ENCODE measurements around the gene CLSTN2.

The CLSTN2 gene

GRCh38 chr3:140532793-140533330, 597.9 kb downstream of the CLSTN2 start:
- ChIA-PET CTCF (no interaction called here), POLR2A (no interaction called here)
- no peak for DNase-seq (ENCODE audit: extremely low spot score)
- no peak for TF ChIP-seq L3MBTL2 (conservative IDR thresholded peaks at IDR 0.05)
- TF ChIP-seq ELF4 (IDR thresholded peaks at IDR 0.05): no peak
- no peak for TF ChIP-seq FOXM1 (IDR thresholded peaks at IDR 0.05; ENCODE audit: borderline replicate concordance)
- TF ChIP-seq ARNT (IDR thresholded peaks at IDR 0.05): no peak
- TF ChIP-seq TARDBP (IDR thresholded peaks at IDR 0.05): no peak
- no peak for TF ChIP-seq FOXA1 (IDR thresholded peaks at IDR 0.05)
- TF ChIP-seq NFRKB (IDR thresholded peaks at IDR 0.05): no peak
- no peak for TF ChIP-seq FOXK2 (IDR thresholded peaks at IDR 0.05)
- TF ChIP-seq HDGF (IDR thresholded peaks at IDR 0.05; ENCODE audit: borderline replicate concordance): no peak
- TF ChIP-seq SP1 (IDR thresholded peaks at IDR 0.05): no peak
- no peak for TF ChIP-seq LEF1 (IDR thresholded peaks at IDR 0.05; ENCODE audit: borderline replicate concordance)
- no peak for TF ChIP-seq CTBP1 (IDR thresholded peaks at IDR 0.05; ENCODE audit: borderline replicate concordance)
- no peak for TF ChIP-seq BHLHE40 (IDR thresholded peaks at IDR 0.05; ENCODE audit: borderline replicate concordance)
- TF ChIP-seq ZNF384 (IDR thresholded peaks at IDR 0.05): no peak
- no peak for TF ChIP-seq PKNOX1 (IDR thresholded peaks at IDR 0.05)

GRCh38 chr3:140536926-140537726, 602.1 kb downstream of the CLSTN2 start:
- POLR2A ChIA-PET: no interaction called here
- TF ChIP-seq ARNT (IDR thresholded peaks at IDR 0.05): no peak
- no peak for DNase-seq (ENCODE audit: extremely low spot score)
- CTCF ChIA-PET: no interaction called here

- no peak for DNase-seq (ENCODE audit: extremely low spot score)
- ChIA-PET POLR2A (no interaction called here), CTCF (no interaction called here)
- no peak for TF ChIP-seq ELF4 (IDR thresholded peaks at IDR 0.05)
- TF ChIP-seq FOXM1 (IDR thresholded peaks at IDR 0.05; ENCODE audit: borderline replicate concordance): no peak
- no peak for TF ChIP-seq PKNOX1 (IDR thresholded peaks at IDR 0.05)
- no peak for TF ChIP-seq HDGF (IDR thresholded peaks at IDR 0.05; ENCODE audit: borderline replicate concordance)
- no peak for TF ChIP-seq ZNF384 (IDR thresholded peaks at IDR 0.05)
- TF ChIP-seq L3MBTL2 (conservative IDR thresholded peaks at IDR 0.05): no peak
- no peak for TF ChIP-seq ARNT (IDR thresholded peaks at IDR 0.05)
- TF ChIP-seq FOXK2 (IDR thresholded peaks at IDR 0.05): no peak
- no peak for TF ChIP-seq CTBP1 (IDR thresholded peaks at IDR 0.05; ENCODE audit: borderline replicate concordance)
- TF ChIP-seq SUZ12 (IDR thresholded peaks at IDR 0.05): no peak
- TF ChIP-seq LEF1 (IDR thresholded peaks at IDR 0.05; ENCODE audit: borderline replicate concordance): no peak
- no peak for TF ChIP-seq TARDBP (IDR thresholded peaks at IDR 0.05)
These were observed 602.7 kb downstream of the CLSTN2 start for GRCh38 chr3:140537727-140538082.

- CTCF ChIA-PET: no interaction called here
- POLR2A ChIA-PET: no interaction called here
- TF ChIP-seq FOXM1 (IDR thresholded peaks at IDR 0.05; ENCODE audit: borderline replicate concordance) (no peak), HDGF (IDR thresholded peaks at IDR 0.05; ENCODE audit: borderline replicate concordance) (no peak), SUZ12 (IDR thresholded peaks at IDR 0.05) (no peak), BHLHE40 (IDR thresholded peaks at IDR 0.05; ENCODE audit: borderline replicate concordance) (no peak), NFRKB (IDR thresholded peaks at IDR 0.05) (no peak)
- DNase-seq (ENCODE audit: extremely low spot score): no peak
These were observed 605.3 kb downstream of the CLSTN2 start for GRCh38 chr3:140540262-140540661.

GRCh38 chr3:140541975-140542653, 607.1 kb downstream of the CLSTN2 start:
- ChIA-PET CTCF (no interaction called here), POLR2A (interaction anchor here (0.6 kb wide), 1 partner anchor 536 kb away, joined by 3 read pairs; no protein-coding TSS in a partner anchor)
- DNase-seq (ENCODE audit: extremely low spot score): no peak
- TF ChIP-seq SUZ12 (IDR thresholded peaks at IDR 0.05) (no peak), TARDBP (IDR thresholded peaks at IDR 0.05) (no peak), FOXA1 (IDR thresholded peaks at IDR 0.05) (no peak), CTBP1 (IDR thresholded peaks at IDR 0.05; ENCODE audit: borderline replicate concordance) (no peak), NFRKB (IDR thresholded peaks at IDR 0.05) (no peak), SP1 (IDR thresholded peaks at IDR 0.05) (no peak), BHLHE40 (IDR thresholded peaks at IDR 0.05; ENCODE audit: borderline replicate concordance) (no peak), HDGF (IDR thresholded peaks at IDR 0.05; ENCODE audit: borderline replicate concordance) (no peak), L3MBTL2 (conservative IDR thresholded peaks at IDR 0.05) (no peak), ZNF384 (IDR thresholded peaks at IDR 0.05) (no peak), LEF1 (IDR thresholded peaks at IDR 0.05; ENCODE audit: borderline replicate concordance) (no peak), FOXM1 (IDR thresholded peaks at IDR 0.05; ENCODE audit: borderline replicate concordance) (no peak), PKNOX1 (IDR thresholded peaks at IDR 0.05) (no peak), ARNT (IDR thresholded peaks at IDR 0.05) (no peak)

- DNase-seq (ENCODE audit: extremely low spot score): no peak
- no peak for TF ChIP-seq FOXA1 (IDR thresholded peaks at IDR 0.05)
- no peak for TF ChIP-seq LEF1 (IDR thresholded peaks at IDR 0.05; ENCODE audit: borderline replicate concordance)
- no peak for TF ChIP-seq TARDBP (IDR thresholded peaks at IDR 0.05)
- no peak for TF ChIP-seq HDGF (IDR thresholded peaks at IDR 0.05; ENCODE audit: borderline replicate concordance)
- TF ChIP-seq BHLHE40 (IDR thresholded peaks at IDR 0.05; ENCODE audit: borderline replicate concordance): no peak
- TF ChIP-seq PKNOX1 (IDR thresholded peaks at IDR 0.05): no peak
- TF ChIP-seq SUZ12 (IDR thresholded peaks at IDR 0.05): no peak
- TF ChIP-seq ELF4 (IDR thresholded peaks at IDR 0.05): no peak
- no peak for TF ChIP-seq FOXM1 (IDR thresholded peaks at IDR 0.05; ENCODE audit: borderline replicate concordance)
- no peak for TF ChIP-seq ARNT (IDR thresholded peaks at IDR 0.05)
- no peak for TF ChIP-seq CTBP1 (IDR thresholded peaks at IDR 0.05; ENCODE audit: borderline replicate concordance)
- no peak for TF ChIP-seq L3MBTL2 (conservative IDR thresholded peaks at IDR 0.05)
- no peak for TF ChIP-seq FOXK2 (IDR thresholded peaks at IDR 0.05)
- POLR2A ChIA-PET: no interaction called here
- CTCF ChIA-PET: no interaction called here
These were observed 610.2 kb downstream of the CLSTN2 start for GRCh38 chr3:140545197-140545596.

Data from HEK293T (cell line).